Left ventricle myocardium inferior (tissue), 1 donor: ENCODE data around the gene ADNP. TPM values are rescaled to one million over a fixed set of nuclear protein-coding genes. Genes with fewer than 3 reads are reported as not detected.

Experiments
- DNase-seq: peaks from one replicate; pipeline ENCODE4 v3.0.0-alpha.2; 2020
- H3K27ac ChIP-seq: fragments of 200-600 bp; replicated peaks from 2 replicates; pipeline ENCODE4 v1.8.0; 2021
- H3K27me3 ChIP-seq: fragments of 200-600 bp; 2 replicates; pipeline ENCODE4 v1.8.0; 2021; ENCODE audit warnings: low read depth
- H3K36me3 ChIP-seq: fragments of 200-600 bp; 2 replicates; pipeline ENCODE4 v1.8.0; 2021
- H3K4me1 ChIP-seq: fragments of 200-600 bp; 2 replicates; pipeline ENCODE4 v1.8.0; 2021
- H3K4me3 ChIP-seq: fragments of 200-600 bp; 2 replicates; pipeline ENCODE4 v1.8.0; 2021; ENCODE audit warnings: mild to moderate bottlenecking, moderate library complexity
- H3K9me3 ChIP-seq: fragments of 200-600 bp; replicated peaks from 2 replicates; pipeline ENCODE4 v1.8.0; 2021
- intact Hi-C: fragments of 100-400 bp; cut with micrococcal nuclease; formaldehyde crosslinking; loops from one replicate; pipeline ENCODE4 v1.11.0; 2022
- total RNA-seq: library from RNA; stranded (reverse); fragmentation: NEBNext Ultra II Directional; extraction: Animal tissue kit (Norgen Biotek cat#: 25700); gene quantifications from one replicate; pipeline ENCODE4 v1.2.1, GENCODE V29; 2021
- TF ChIP-seq, protein P1 (sequence below): fragments of 200-600 bp; IDR thresholded peaks from 2 replicates; pipeline ENCODE4 v1.8.0; 2021; ENCODE audit warnings: antibody characterized with exemption, mild to moderate bottlenecking, borderline replicate concordance
- donor health status: DM: no; HTN: yes; CAD: no; lungs with severe emphysema.

ADNP gene
- total RNA-seq, 1 donor from 2014 or later, result 27.3 TPM

DNA sequence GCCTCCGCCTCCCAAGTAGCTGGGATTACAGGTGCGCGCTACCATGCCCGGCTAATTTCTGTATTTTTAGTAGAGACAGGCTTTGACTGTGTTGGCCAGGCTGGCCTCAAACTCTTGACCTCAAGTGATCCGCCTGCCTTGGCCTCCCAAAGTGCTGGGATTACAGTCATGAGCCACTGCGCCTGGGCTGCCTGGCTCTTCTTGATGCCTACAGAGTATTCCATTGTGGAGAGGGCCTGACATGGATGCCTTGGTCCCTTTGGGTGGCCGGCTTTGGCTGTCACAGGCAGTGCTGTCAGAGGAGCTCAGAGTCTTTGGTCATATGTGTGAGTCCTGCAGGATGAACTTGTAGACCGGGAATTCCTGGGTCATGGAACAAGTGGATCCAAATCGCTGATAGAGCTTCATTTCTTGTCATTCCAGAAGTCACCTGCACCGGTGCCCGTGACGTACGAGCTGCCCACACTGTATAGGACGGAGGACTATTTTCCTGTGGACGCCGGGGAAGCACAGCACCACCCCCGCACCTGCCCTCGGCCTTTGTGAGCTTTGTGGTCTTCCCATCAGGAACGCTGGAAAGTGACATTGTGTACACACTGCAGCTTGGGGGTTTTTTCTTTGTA is 55.1 kb downstream of the ADNP start:
- Histone ChIP-seq H3K27me3 (no peaks in the 10 kb centered on the region), H3K4me3 (no peak overlapping the region), H3K36me3 (no peaks in the 10 kb centered on the region), H3K9me3 (no peaks in the 10 kb centered on the region), H3K4me1 (no peaks in the 10 kb centered on the region), H3K27ac (no peak overlapping the region)
- DNase-seq, result no peak
- intact Hi-C loops, result no loop called here
- TF ChIP-seq, protein P1, sequence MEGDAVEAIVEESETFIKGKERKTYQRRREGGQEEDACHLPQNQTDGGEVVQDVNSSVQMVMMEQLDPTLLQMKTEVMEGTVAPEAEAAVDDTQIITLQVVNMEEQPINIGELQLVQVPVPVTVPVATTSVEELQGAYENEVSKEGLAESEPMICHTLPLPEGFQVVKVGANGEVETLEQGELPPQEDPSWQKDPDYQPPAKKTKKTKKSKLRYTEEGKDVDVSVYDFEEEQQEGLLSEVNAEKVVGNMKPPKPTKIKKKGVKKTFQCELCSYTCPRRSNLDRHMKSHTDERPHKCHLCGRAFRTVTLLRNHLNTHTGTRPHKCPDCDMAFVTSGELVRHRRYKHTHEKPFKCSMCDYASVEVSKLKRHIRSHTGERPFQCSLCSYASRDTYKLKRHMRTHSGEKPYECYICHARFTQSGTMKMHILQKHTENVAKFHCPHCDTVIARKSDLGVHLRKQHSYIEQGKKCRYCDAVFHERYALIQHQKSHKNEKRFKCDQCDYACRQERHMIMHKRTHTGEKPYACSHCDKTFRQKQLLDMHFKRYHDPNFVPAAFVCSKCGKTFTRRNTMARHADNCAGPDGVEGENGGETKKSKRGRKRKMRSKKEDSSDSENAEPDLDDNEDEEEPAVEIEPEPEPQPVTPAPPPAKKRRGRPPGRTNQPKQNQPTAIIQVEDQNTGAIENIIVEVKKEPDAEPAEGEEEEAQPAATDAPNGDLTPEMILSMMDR, result no peak

DNA sequence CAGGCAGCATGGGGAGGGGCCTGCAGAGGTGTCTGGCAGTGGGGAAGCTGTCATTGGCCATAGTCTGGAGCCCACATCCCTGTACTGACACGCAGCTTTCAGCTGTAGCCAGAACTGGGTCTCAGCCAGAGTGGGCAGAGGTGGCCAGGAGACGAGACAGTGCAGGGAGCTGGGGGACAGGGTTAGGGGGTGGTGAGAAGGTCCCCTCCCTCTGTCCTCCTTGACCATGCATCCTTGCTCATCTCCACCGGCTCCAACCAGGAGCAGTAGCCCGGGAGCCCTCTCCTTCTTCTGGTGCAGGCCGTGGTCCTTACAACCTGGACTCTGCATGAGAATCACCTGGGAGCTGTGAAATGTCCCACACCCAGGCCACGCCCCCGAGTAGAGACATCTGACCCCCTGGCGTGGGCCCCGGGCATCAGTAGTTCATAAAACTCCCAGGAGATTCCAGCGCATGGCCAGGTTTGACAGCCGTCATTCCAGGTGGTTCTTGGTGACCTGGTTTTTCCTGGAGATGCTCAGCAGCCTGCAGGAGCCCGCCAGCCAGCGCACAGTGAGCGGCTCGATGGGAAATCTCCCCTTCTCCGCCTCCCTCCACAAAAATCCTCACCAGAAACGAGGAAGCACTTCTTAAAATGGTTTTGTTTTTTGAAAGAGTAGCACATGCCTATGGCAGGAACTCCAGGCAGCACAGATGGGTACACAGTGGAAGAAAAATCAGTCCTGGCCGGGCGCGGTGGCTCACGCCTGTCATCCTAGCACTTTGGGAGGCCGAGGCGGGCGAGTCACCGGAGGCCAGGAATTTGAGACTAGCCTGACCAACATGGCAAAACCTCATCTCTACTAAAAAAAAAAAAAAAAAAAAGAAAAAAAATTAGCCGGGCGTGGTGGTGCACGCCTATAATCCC is 56.2 kb downstream of the ADNP start:
- no peaks in the 10 kb centered on the region for H3K4me1 ChIP-seq
- TF ChIP-seq, protein P1, result no peak
- H3K27me3 ChIP-seq, result no peaks in the 10 kb centered on the region
- H3K9me3 ChIP-seq, result no peaks in the 10 kb centered on the region
- no peak overlapping the region for H3K27ac ChIP-seq
- intact Hi-C loops, result no loop called here
- no peak overlapping the region for H3K4me3 ChIP-seq
- no peak for DNase-seq
- no peaks in the 10 kb centered on the region for H3K36me3 ChIP-seq

DNA sequence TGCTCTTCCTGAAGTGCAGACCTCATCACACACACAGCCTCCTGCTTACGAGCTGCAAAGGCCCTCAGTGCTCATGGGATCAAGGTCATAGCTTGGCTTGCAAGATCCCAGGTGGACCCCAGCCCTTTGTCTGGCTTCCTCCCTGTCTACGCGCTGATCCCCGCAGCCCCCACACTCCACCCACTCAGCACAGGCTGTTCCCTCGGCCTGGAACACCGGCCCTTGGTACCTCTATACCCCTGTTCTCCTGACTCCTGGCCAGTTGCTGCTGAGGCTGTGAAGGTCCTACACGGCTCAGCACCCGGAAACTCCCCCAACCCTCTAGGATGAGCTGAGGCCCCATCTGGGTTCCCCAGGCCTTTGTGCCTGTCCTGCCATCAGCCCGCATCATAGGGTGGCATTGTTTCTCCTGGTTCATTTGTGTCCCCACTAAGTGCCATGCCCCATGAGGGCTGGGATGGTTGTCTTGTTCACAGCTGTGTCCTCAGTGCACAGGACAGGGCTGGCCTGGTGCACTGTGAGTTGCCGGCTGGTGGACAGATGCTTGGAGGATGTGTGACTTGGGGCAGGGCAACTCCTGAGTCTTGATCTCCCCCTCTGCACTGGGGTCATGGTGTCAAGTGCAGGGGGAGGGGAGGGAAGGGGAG is 57.0 kb downstream of the ADNP start:
- no peak for DNase-seq
- intact Hi-C loops, result no loop called here
- Histone ChIP-seq H3K27ac (no peak overlapping the region), H3K9me3 (no peaks in the 10 kb centered on the region), H3K4me1 (no peaks in the 10 kb centered on the region), H3K4me3 (no peak overlapping the region), H3K27me3 (no peaks in the 10 kb centered on the region), H3K36me3 (no peaks in the 10 kb centered on the region)
- TF ChIP-seq, protein P1, result no peak

- TF ChIP-seq, protein P1, result no peak
Measured at GRCh38 chr20:50873585-50873984, 57.7 kb downstream of the ADNP start.

DNA sequence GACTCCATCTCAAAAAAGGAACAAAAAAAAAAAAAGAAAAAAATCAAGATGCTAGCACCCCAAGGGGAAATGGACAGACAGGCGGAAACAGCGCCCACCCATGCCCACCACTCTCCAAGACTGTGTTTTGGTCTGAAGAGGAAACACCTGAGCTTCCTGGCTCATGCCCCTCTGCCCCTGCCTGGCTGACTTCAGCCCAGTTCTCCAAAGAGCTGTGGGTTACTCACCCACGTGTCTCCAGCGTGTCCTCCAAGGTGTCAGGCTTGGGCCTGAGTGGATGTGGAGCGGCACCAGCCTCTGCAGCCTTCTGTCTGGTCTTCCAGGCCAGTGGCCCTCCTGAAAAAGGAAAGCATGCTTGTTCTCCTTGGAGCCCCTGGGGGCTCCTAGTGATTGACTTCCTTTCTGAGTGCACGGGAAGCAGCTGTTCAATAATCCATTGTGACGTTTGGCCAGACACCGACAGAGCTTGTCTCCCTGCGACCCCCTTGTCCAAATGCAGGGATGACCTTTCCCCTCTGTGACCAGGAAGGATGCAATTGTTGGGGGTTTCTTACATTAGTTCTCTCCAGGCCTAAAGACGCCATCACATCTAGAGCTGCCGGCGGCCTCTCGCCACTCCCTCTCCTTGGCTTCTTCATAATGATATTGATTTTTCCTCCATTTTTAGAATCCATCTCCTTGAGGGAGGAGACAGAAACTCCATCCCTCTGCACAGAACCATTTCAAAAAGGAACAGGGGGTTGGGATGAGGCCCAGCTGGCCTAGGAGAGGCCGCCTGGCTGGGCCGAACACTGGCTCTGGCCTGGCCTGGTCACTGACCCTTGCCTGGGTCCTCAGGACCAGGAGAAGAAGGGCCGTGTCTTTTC is 58.4 kb downstream of the ADNP start:
- DNase-seq, result no peak
- H3K9me3 ChIP-seq, result no peaks in the 10 kb centered on the region
- no peak overlapping the region for H3K27ac ChIP-seq
- no peaks in the 10 kb centered on the region for H3K36me3 ChIP-seq
- intact Hi-C loops, result no loop called here
- H3K4me1 ChIP-seq, result no peaks in the 10 kb centered on the region
- no peak overlapping the region for H3K4me3 ChIP-seq
- TF ChIP-seq, protein P1, result no peak
- no peaks in the 10 kb centered on the region for H3K27me3 ChIP-seq

More at GRCh38 chr20:50873585-50873984, 57.7 kb downstream of the ADNP start:
- DNase-seq, result no peak
- Histone ChIP-seq H3K27me3 (no peaks in the 10 kb centered on the region), H3K9me3 (no peaks in the 10 kb centered on the region), H3K27ac (no peak overlapping the region), H3K4me1 (no peaks in the 10 kb centered on the region), H3K4me3 (no peak overlapping the region), H3K36me3 (no peaks in the 10 kb centered on the region)
- intact Hi-C loops, result no loop called here
